Left renal cortex interstitium (tissue), 4 donors: Measurements from ENCODE around the gene OR10P1. TPM values are rescaled to one million over a fixed set of nuclear protein-coding genes. Genes with fewer than 3 reads are reported as not detected.
"Not testable (repeated sequence)": the region's sequence is repeated elsewhere in the genome, so short reads cannot be mapped to it uniquely, and the experiment has no call there.

Source experiments
- DNase-seq, 4 donors: peaks; one replicate each; pipeline ENCODE4 v3.0.0-alpha.2; 2013; ENCODE audit warnings: low read depth in 4 of 4, low spot score in 2 of 4, missing footprints in 1 of 4
- polyA plus RNA-seq, 4 donors: library from polyadenylated mRNA; unstranded; fragments of 120-200 nt; gene quantifications; one replicate each; pipeline ENCODE4 v1.2.1, GENCODE V29; 2013; ENCODE audit not compliant: insufficient read length in 4 of 4

The OR10P1 gene
- polyA plus RNA-seq, 4 donors, result not detected

- not testable (repeated sequence) for DNase-seq
Measured at GRCh38 chr12:55650620-55651298, 14.1 kb downstream of the OR10P1 start.

GRCh38 chr12:55651299-55651683 lies 14.6 kb downstream of the OR10P1 start:
- no peak for DNase-seq

GRCh38 chr12:55652352-55652751 lies 15.7 kb downstream of the OR10P1 start:
- no peak for DNase-seq

- no peak for DNase-seq
Measured at GRCh38 chr12:55653031-55653430, 16.3 kb downstream of the OR10P1 start.

GRCh38 chr12:55654511-55655214 lies 18.0 kb downstream of the OR10P1 start:
- DNase-seq, result no peak

GRCh38 chr12:55657212-55657611 lies 20.5 kb downstream of the OR10P1 start:
- no peak for DNase-seq

GRCh38 chr12:55658212-55658611 lies 21.5 kb downstream of the OR10P1 start:
- DNase-seq, result no peak

- no peak for DNase-seq
Measured at GRCh38 chr12:55658635-55659391, 22.1 kb downstream of the OR10P1 start.

- DNase-seq, result no peak
Measured at GRCh38 chr12:55659486-55660385, 23.0 kb downstream of the OR10P1 start.

GRCh38 chr12:55663391-55663790 lies 26.7 kb downstream of the OR10P1 start:
- no peak for DNase-seq

- no peak for DNase-seq
Measured at GRCh38 chr12:55664826-55665225, 28.1 kb downstream of the OR10P1 start.

GRCh38 chr12:55666508-55666907 lies 29.8 kb downstream of the OR10P1 start:
- no peak for DNase-seq

GRCh38 chr12:55670276-55670675 lies 33.6 kb downstream of the OR10P1 start:
- DNase-seq, result no peak

GRCh38 chr12:55671746-55672145 lies 35.1 kb downstream of the OR10P1 start:
- no peak for DNase-seq

- no peak for DNase-seq
Measured at GRCh38 chr12:55673638-55674037, 36.9 kb downstream of the OR10P1 start.

GRCh38 chr12:55675666-55676065 lies 39.0 kb downstream of the OR10P1 start:
- no peak for DNase-seq

- DNase-seq, result no peak
Measured at GRCh38 chr12:55676707-55677106, 40.0 kb downstream of the OR10P1 start.

GRCh38 chr12:55679691-55680090 lies 43.0 kb downstream of the OR10P1 start:
- DNase-seq, result no peak

GRCh38 chr12:55681142-55682077 lies 44.7 kb downstream of the OR10P1 start:
- DNase-seq, result peak in 3 of 4 donors; percentile 41 to 69 (median 42)
